Breast epithelium (tissue), 4 donors: ENCODE data around the gene SLC2A4. TPM values are rescaled to one million over a fixed set of nuclear protein-coding genes. Genes with fewer than 3 reads are reported as not detected.
A peak's percentile ranks its signal among the peaks of the same experiment; 100 is the strongest.

ENCODE experiments used
- DNase-seq, 2 donors: peaks; one replicate each; pipeline ENCODE4 v3.0.0-alpha.2; 2019; ENCODE audit warnings: low spot score in 2 of 2
- H3K27ac ChIP-seq, 2 donors: fragments of 200-600 bp; sonication (generic) in 1 of 2; one replicate each; pipeline ENCODE4 v1.5.1; 2016 to 2019; ENCODE audit warnings: mild to moderate bottlenecking in 1 of 2
- H3K27me3 ChIP-seq, 2 donors: fragments of 200-600 bp; sonication (generic) in 1 of 2; one replicate each; pipeline versions ENCODE4 v1.5.1 to v1.6.0; 2017 to 2019; ENCODE audit warnings: control low read depth in 1 of 2, mild to moderate bottlenecking in 1 of 2
- H3K36me3 ChIP-seq: fragments of 200-600 bp; one replicate; pipeline ENCODE4 v1.5.1; 2019
- H3K4me1 ChIP-seq, 2 donors: fragments of 200-600 bp; sonication (generic); one replicate each; pipeline ENCODE4 v1.5.1; 2016 to 2019; ENCODE audit warnings: control low read depth in 1 of 2
- H3K4me3 ChIP-seq, 3 donors: fragments of 200-600 bp; sonication (generic); 1 replicate in 2 of 3; 2 replicates in 1 of 3; pipeline ENCODE4 v1.5.1; 2016 to 2019; ENCODE audit warnings: mild to moderate bottlenecking in 3 of 3, moderate library complexity in 2 of 3
- H3K9me3 ChIP-seq, 2 donors: fragments of 200-600 bp; sonication (generic) in 1 of 2; one replicate each; pipeline ENCODE4 v1.5.1; 2016 to 2019; ENCODE audit warnings: control low read depth in 1 of 2
- CTCF ChIP-seq, 3 donors: fragments of 450-650 bp; IDR thresholded peaks; one replicate each; pipeline ENCODE4 v1.5.1; 2016 to 2017; ENCODE audit warnings: antibody characterized with exemption in 3 of 3, mild to moderate bottlenecking in 3 of 3, moderate library complexity in 3 of 3
- POLR2A ChIP-seq: fragments of 450-650 bp; IDR thresholded peaks from one replicate; pipeline ENCODE4 v1.6.1; 2016; ENCODE audit warnings: antibody characterized with exemption, mild to moderate bottlenecking, moderate library complexity
- POLR2AphosphoS5 ChIP-seq, 3 donors: sonication (generic); formaldehyde crosslinking; IDR thresholded peaks; one replicate each; pipeline ENCODE4 v1.6.1; 2017; ENCODE audit warnings: antibody characterized with exemption in 3 of 3
- intact Hi-C: fragments of 100-400 bp; cut with DNase I; formaldehyde crosslinking; loops from one replicate; pipeline ENCODE4 v1.15.1; 2023; ENCODE audit warnings: low total_unique reads
- total RNA-seq, 3 donors: library from RNA; depleted of rRNA; stranded (reverse); fragments of >200 nt; gene quantifications; one replicate each; pipeline ENCODE4 v1.1.0, GENCODE V29; 2016

Gene SLC2A4
- total RNA-seq, 3 donors from 2014 or later = 2.6 to 32.5 (median 3.5) TPM

GRCh38 chr17:7313890-7314718, 32.6 kb downstream of the SLC2A4 start:
- no peak for DNase-seq
- TF ChIP-seq POLR2A (no peak), CTCF (IDR thresholded peaks at IDR 0.05) (no peak), POLR2AphosphoS5 (IDR thresholded peaks at IDR 0.05) (no peak)
- Histone ChIP-seq H3K27ac (peak overlapping the region; percentile 97 to 98), H3K4me1 (peaks cover 5 to 26% of the 10 kb centered on the region in 2 donors), H3K9me3 (no peaks in the 10 kb centered on the region), H3K27me3 (no peaks in the 10 kb centered on the region), H3K4me3 (peak overlapping the region; percentile 80 to 96 (median 86)), H3K36me3 (no peaks in the 10 kb centered on the region)
- intact Hi-C loops = no loop called here

- no peaks in the 10 kb centered on the region for H3K27me3 ChIP-seq
Measured at GRCh38 chr17:7314719-7315569, 33.4 kb downstream of the SLC2A4 start, which contains the start of gene GPS2. Gene GPS2 (minus strand): TSS chr17:7315360. CDS start chr17:7315052, 308 bp downstream.

GRCh38 chr17:7315570-7316235, 34.2 kb downstream of the SLC2A4 start:
- Histone ChIP-seq H3K36me3 (no peaks in the 10 kb centered on the region), H3K27me3 (no peaks in the 10 kb centered on the region), H3K4me1 (peaks cover 0 to 11% of the 10 kb centered on the region in 2 donors), H3K27ac (peak overlapping the region; percentile 97 to 98), H3K9me3 (no peaks in the 10 kb centered on the region), H3K4me3 (peak overlapping the region; percentile 80 to 96 (median 86))
- TF ChIP-seq POLR2AphosphoS5 (IDR thresholded peaks at IDR 0.05) (no peak), POLR2A (peak; percentile 4), CTCF (IDR thresholded peaks at IDR 0.05) (no peak)
- intact Hi-C loops = no loop called here
- DNase-seq = peak; percentile 66 to 69

More at GRCh38 chr17:7314719-7315569, 33.4 kb downstream of the SLC2A4 start, which contains the start of gene GPS2:
- Histone ChIP-seq H3K9me3 (no peaks in the 10 kb centered on the region), H3K36me3 (no peaks in the 10 kb centered on the region), H3K4me1 (peaks cover 1 to 17% of the 10 kb centered on the region in 2 donors), H3K4me3 (peak within 1 kb of the TSS; percentile 80 to 96 (median 86)), H3K27ac (peak within 1 kb of the TSS; percentile 97 to 98)
- peak; percentile 90 to 93 for DNase-seq
- no peak for TF ChIP-seq CTCF (IDR thresholded peaks at IDR 0.05)
- peak; percentile 73 for TF ChIP-seq POLR2A
- TF ChIP-seq POLR2AphosphoS5 (IDR thresholded peaks at IDR 0.05) = peak; percentile 95 to 97 (median 96)
- intact Hi-C loops = no loop called here

- no peak for TF ChIP-seq POLR2A
- no peak for TF ChIP-seq POLR2AphosphoS5 (IDR thresholded peaks at IDR 0.05)
- TF ChIP-seq CTCF (IDR thresholded peaks at IDR 0.05) = no peak
- H3K9me3 ChIP-seq = no peaks in the 10 kb centered on the region
- no peak overlapping the region for H3K27ac ChIP-seq
- H3K36me3 ChIP-seq = no peaks in the 10 kb centered on the region
- H3K4me1 ChIP-seq = peaks cover 0 to 11% of the 10 kb centered on the region in 2 donors
- no peaks in the 10 kb centered on the region for H3K27me3 ChIP-seq
- DNase-seq = no peak
- no peak overlapping the region for H3K4me3 ChIP-seq
- intact Hi-C loops = no loop called here
Measured at GRCh38 chr17:7317161-7317803, 35.8 kb downstream of the SLC2A4 start.
